GM12874 (cell line): ENCODE measurements around the gene MYO6.

ENCODE experiments used
- TF ChIP-seq, protein P1 (sequence below): IDR thresholded peaks from 2 replicates; pipeline ENCODE4 v1.5.1; 2011; ENCODE audit warnings: low read depth, mild to moderate bottlenecking, control low read depth, low read length, moderate library complexity; ENCODE audit not compliant: insufficient read depth

Gene MYO6

GRCh38 chr6:75794954-75795739 lies 46.1 kb downstream of the MYO6 start:
- TF ChIP-seq, protein P1, sequence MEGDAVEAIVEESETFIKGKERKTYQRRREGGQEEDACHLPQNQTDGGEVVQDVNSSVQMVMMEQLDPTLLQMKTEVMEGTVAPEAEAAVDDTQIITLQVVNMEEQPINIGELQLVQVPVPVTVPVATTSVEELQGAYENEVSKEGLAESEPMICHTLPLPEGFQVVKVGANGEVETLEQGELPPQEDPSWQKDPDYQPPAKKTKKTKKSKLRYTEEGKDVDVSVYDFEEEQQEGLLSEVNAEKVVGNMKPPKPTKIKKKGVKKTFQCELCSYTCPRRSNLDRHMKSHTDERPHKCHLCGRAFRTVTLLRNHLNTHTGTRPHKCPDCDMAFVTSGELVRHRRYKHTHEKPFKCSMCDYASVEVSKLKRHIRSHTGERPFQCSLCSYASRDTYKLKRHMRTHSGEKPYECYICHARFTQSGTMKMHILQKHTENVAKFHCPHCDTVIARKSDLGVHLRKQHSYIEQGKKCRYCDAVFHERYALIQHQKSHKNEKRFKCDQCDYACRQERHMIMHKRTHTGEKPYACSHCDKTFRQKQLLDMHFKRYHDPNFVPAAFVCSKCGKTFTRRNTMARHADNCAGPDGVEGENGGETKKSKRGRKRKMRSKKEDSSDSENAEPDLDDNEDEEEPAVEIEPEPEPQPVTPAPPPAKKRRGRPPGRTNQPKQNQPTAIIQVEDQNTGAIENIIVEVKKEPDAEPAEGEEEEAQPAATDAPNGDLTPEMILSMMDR: no peak

DNA sequence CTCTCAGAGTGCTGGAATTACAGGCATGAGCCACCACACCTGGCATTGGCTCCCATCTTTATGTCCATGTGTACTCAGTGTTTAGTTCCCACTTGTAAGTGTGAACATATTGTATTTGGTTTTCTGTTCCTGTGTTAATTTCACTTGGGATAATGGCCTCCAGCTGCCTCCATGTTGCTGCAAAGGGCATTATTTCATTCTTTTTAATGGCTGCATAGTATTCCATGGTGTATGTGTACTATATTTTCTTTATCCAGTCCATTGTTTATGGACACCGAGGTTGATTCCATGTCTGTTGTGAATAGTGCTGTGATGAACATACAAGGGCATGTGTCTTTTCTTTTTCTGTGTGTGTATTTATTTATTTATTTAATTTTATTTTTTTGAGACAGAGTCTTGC lies 47.7 kb downstream of the MYO6 start:
- TF ChIP-seq, protein P1: no peak

DNA sequence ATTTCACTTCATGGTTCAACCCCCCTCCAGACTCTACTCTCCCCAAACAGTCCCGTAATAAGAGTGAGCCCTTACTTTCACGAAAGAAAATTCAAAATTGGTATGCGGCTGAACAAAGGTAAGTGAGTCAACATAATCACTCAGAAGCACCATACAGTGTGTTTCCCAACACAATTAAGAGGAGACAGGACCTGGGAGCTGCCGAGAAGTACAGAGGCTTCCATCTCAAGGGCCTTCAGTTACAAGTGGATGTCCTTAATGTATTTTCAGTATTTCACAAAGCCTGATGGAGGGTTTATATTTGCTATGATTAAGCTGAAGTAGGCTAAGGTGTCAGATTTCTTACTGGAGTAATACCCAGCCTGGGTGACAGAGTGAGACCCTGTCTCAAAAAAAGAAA lies 51.1 kb downstream of the MYO6 start:
- TF ChIP-seq, protein P1: no peak

- TF ChIP-seq, protein P1: no peak
Measured at GRCh38 chr6:75800708-75801505, 51.9 kb downstream of the MYO6 start.

DNA sequence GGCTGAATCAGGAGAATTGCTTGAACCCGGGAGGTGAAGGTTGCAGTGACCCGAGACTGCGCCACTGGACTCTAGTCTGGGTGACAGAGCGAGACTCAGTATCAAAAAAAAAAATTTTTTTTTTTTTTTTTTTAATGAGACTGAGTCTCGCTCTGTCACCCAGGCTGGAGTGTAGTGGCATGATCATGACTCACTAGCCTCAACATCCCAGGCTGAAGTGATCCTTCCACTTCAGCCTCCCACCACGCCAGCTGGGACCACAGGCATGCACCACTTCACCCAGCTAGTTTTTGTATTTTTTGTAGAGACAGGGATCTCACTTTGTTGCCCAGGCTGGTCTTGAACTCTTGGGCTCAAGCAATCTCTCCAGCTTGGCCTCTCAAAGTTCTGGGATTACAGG lies 53.3 kb downstream of the MYO6 start:
- TF ChIP-seq, protein P1: no peak

- TF ChIP-seq, protein P1: no peak
Measured at GRCh38 chr6:75808507-75808906, 59.5 kb downstream of the MYO6 start.

DNA sequence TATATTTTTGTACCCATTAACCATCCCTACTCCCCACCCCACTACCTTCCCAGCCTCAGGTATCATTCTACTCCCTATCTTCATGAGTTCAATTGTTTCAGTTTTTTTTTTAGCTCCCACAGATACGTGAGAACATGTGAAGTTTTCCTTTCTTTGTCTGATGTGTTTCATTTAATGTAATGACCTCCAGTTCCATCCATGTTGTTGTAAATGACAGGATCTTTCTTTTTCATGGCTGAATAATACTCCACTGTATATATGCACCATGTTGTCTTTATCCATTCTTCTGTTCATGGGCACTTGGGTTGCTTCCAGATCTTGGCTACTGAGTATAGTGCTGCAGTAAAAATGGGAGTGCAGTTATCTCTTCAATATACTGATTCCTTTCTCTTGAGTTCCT lies 63.5 kb downstream of the MYO6 start:
- TF ChIP-seq, protein P1: no peak
